IPS DF 6.9 (cell line): ENCODE measurements around the gene ARSB.
A peak's percentile ranks its signal among the peaks of the same experiment; 100 is the strongest.

ENCODE experiments used
- DNase-seq: peaks from one replicate; pipeline ENCODE4 v3.0.0-alpha.2; 2013; ENCODE audit warnings: low read depth, low spot score
- H3K27ac ChIP-seq: one replicate; pipeline ENCODE4 v1.5.1; 2013; ENCODE audit warnings: low read length, control low read depth
- H3K27me3 ChIP-seq: 2 replicates; pipeline ENCODE4 v1.6.1; 2013; ENCODE audit warnings: mild to moderate bottlenecking, low read length; ENCODE audit not compliant: control insufficient read depth, insufficient read depth
- H3K36me3 ChIP-seq: 2 replicates; pipeline ENCODE4 v1.6.1; 2013; ENCODE audit warnings: low read length; ENCODE audit not compliant: control insufficient read depth, insufficient read depth
- H3K4me1 ChIP-seq: 2 replicates; pipeline ENCODE4 v1.6.1; 2013; ENCODE audit warnings: low read length; ENCODE audit not compliant: control insufficient read depth, insufficient read depth
- H3K4me3 ChIP-seq: 2 replicates; pipeline ENCODE4 v1.5.1; 2013; ENCODE audit warnings: mild to moderate bottlenecking, low read length
- H3K9me3 ChIP-seq: 2 replicates; pipeline ENCODE4 v1.6.1; 2013; ENCODE audit warnings: low read length, inconsistent platforms; ENCODE audit not compliant: control insufficient read depth, insufficient read depth
- WGBS: extraction: QIAGEN DNeasy Blood & Tissue Kit; methylation state at CpG from one replicate; pipeline ENCODE4 v1.1.7; 2013; ENCODE audit warnings: mixed read lengths, missing lambda C conversion rate; ENCODE audit not compliant: insufficient read length, insufficient coverage; 5-methylcytosine and 5-hydroxymethylcytosine counted together

Gene ARSB

GRCh38 chr5:78907255-78907891 is 77.7 kb downstream of the ARSB start:
- no CpG with 5 or more reads among the region's 11 CpGs for WGBS
- no peak overlapping the region for H3K27ac ChIP-seq
- H3K9me3 ChIP-seq = no peaks in the 10 kb centered on the region
- H3K4me3 ChIP-seq = no peak overlapping the region
- H3K27me3 ChIP-seq = no peaks in the 10 kb centered on the region
- peaks cover 5% of the 10 kb centered on the region for H3K4me1 ChIP-seq
- DNase-seq = no peak
- no peaks in the 10 kb centered on the region for H3K36me3 ChIP-seq

GRCh38 chr5:78905084-78905938 is 79.8 kb downstream of the ARSB start:
- no peak for DNase-seq
- WGBS = no CpG with 5 or more reads among the region's 5 CpGs
- H3K4me1 ChIP-seq = peaks cover 5% of the 10 kb centered on the region
- H3K9me3 ChIP-seq = no peaks in the 10 kb centered on the region
- no peaks in the 10 kb centered on the region for H3K36me3 ChIP-seq
- no peak overlapping the region for H3K4me3 ChIP-seq
- no peaks in the 10 kb centered on the region for H3K27me3 ChIP-seq
- H3K27ac ChIP-seq = no peak overlapping the region

- no peak overlapping the region for H3K27ac ChIP-seq
- no peaks in the 10 kb centered on the region for H3K9me3 ChIP-seq
- no CpG with 5 or more reads among the region's 1 CpG for WGBS
- H3K4me3 ChIP-seq = no peak overlapping the region
- H3K27me3 ChIP-seq = no peaks in the 10 kb centered on the region
- peaks cover 9% of the 10 kb centered on the region for H3K4me1 ChIP-seq
- no peak for DNase-seq
- no peaks in the 10 kb centered on the region for H3K36me3 ChIP-seq
Measured at GRCh38 chr5:78903861-78904260, 81.2 kb downstream of the ARSB start.

GRCh38 chr5:78903353-78903752 is 81.8 kb downstream of the ARSB start:
- Histone ChIP-seq H3K4me1 (peaks cover 9% of the 10 kb centered on the region), H3K27ac (no peak overlapping the region), H3K9me3 (no peaks in the 10 kb centered on the region), H3K36me3 (no peaks in the 10 kb centered on the region), H3K4me3 (no peak overlapping the region), H3K27me3 (no peaks in the 10 kb centered on the region)
- no peak for DNase-seq
- WGBS = no CpG with 5 or more reads among the region's 2 CpGs

- no peak overlapping the region for H3K4me3 ChIP-seq
- H3K36me3 ChIP-seq = no peaks in the 10 kb centered on the region
- no peak overlapping the region for H3K27ac ChIP-seq
- no peaks in the 10 kb centered on the region for H3K9me3 ChIP-seq
- no CpG with 5 or more reads among the region's 3 CpGs for WGBS
- peaks cover 3% of the 10 kb centered on the region; the same call in 1 of the 2 replicates for H3K4me1 ChIP-seq
- peak; percentile 41 for DNase-seq
- H3K27me3 ChIP-seq = no peaks in the 10 kb centered on the region
Measured at GRCh38 chr5:78899922-78900362, 85.2 kb downstream of the ARSB start.

- no peak overlapping the region for H3K4me3 ChIP-seq
- no peak for DNase-seq
- no CpG with 5 or more reads among the region's 4 CpGs for WGBS
Measured at GRCh38 chr5:78896132-78896531, 89.0 kb downstream of the ARSB start.

GRCh38 chr5:78895616-78896015 is 89.5 kb downstream of the ARSB start:
- Histone ChIP-seq H3K4me1 (peaks cover 3% of the 10 kb centered on the region; the same call in 1 of the 2 replicates), H3K9me3 (no peaks in the 10 kb centered on the region), H3K36me3 (no peaks in the 10 kb centered on the region), H3K27me3 (no peaks in the 10 kb centered on the region), H3K4me3 (no peak overlapping the region), H3K27ac (no peak overlapping the region)
- no CpG with 5 or more reads among the region's 4 CpGs for WGBS
- no peak for DNase-seq

More at GRCh38 chr5:78896132-78896531, 89.0 kb downstream of the ARSB start:
- H3K9me3 ChIP-seq = no peaks in the 10 kb centered on the region
- no peaks in the 10 kb centered on the region for H3K36me3 ChIP-seq
- H3K27me3 ChIP-seq = no peaks in the 10 kb centered on the region
- H3K27ac ChIP-seq = no peak overlapping the region
- peaks cover 3% of the 10 kb centered on the region; the same call in 1 of the 2 replicates for H3K4me1 ChIP-seq

GRCh38 chr5:78893940-78894677 is 91.0 kb downstream of the ARSB start:
- no peaks in the 10 kb centered on the region for H3K9me3 ChIP-seq
- H3K27ac ChIP-seq = no peak overlapping the region
- no peaks in the 10 kb centered on the region for H3K36me3 ChIP-seq
- DNase-seq = no peak
- WGBS = no CpG with 5 or more reads among the region's 4 CpGs
- no peaks in the 10 kb centered on the region for H3K27me3 ChIP-seq
- no peaks in the 10 kb centered on the region for H3K4me1 ChIP-seq
- H3K4me3 ChIP-seq = no peak overlapping the region

- WGBS = no CpG with 5 or more reads among the region's 3 CpGs
- Histone ChIP-seq H3K4me3 (no peak overlapping the region), H3K27me3 (no peaks in the 10 kb centered on the region), H3K9me3 (no peaks in the 10 kb centered on the region), H3K27ac (no peak overlapping the region), H3K36me3 (no peaks in the 10 kb centered on the region), H3K4me1 (no peaks in the 10 kb centered on the region)
- DNase-seq = no peak
Measured at GRCh38 chr5:78890667-78891379, 94.3 kb downstream of the ARSB start.
